Astrocyte (in vitro differentiated cells and primary cell): ENCODE data around the gene MT1HL1. TPM values are rescaled to one million over a fixed set of nuclear protein-coding genes. Genes with fewer than 3 reads are reported as not detected.

Experiments used
- DNase-seq: peaks from one replicate; pipeline ENCODE4 v3.0.0-alpha.2; 2010; ENCODE audit warnings: low read depth
- FAIRE-seq: peaks from 2 replicates; lab custom pipeline; 2011; peaks lifted over from hg19 to GRCh38; lab: Jason Lieb, UNC
- H2AFZ ChIP-seq: 2 replicates; pipeline ENCODE4 v1.6.0; 2012; ENCODE audit warnings: low read depth, low read length, inconsistent platforms
- H3K27ac ChIP-seq: 2 replicates; pipeline ENCODE4 v1.5.1; 2011; ENCODE audit warnings: low read depth, low read length, inconsistent platforms
- H3K27me3 ChIP-seq: 2 replicates; pipeline ENCODE4 v1.6.0; 2011; ENCODE audit warnings: low read length, inconsistent platforms; ENCODE audit not compliant: insufficient read depth
- H3K36me3 ChIP-seq: 2 replicates; pipeline ENCODE4 v1.5.1; 2011; ENCODE audit warnings: low read length, inconsistent platforms; ENCODE audit not compliant: insufficient read depth
- H3K4me1 ChIP-seq: 2 replicates; pipeline ENCODE4 v1.5.1; 2011; ENCODE audit warnings: low read length, inconsistent platforms; ENCODE audit not compliant: insufficient read depth
- H3K4me2 ChIP-seq: 2 replicates; pipeline ENCODE4 v1.6.0; 2012; ENCODE audit warnings: low read length, inconsistent platforms
- H3K4me3 ChIP-seq: 2 replicates; pipeline ENCODE4 v1.5.1; 2011; ENCODE audit warnings: low read depth, mild to moderate bottlenecking, low read length, inconsistent platforms; ENCODE audit not compliant: insufficient read depth
- H3K79me2 ChIP-seq: 2 replicates; pipeline ENCODE4 v1.6.0; 2012; ENCODE audit warnings: mild to moderate bottlenecking, low read length, inconsistent platforms; ENCODE audit not compliant: insufficient read depth
- H3K9ac ChIP-seq: 2 replicates; pipeline ENCODE4 v1.6.0; 2012; ENCODE audit warnings: mild to moderate bottlenecking, low read length, inconsistent platforms
- H3K9me3 ChIP-seq: 2 replicates; pipeline ENCODE4 v1.5.1; 2012; ENCODE audit warnings: low read depth, mild to moderate bottlenecking, low read length, inconsistent platforms; ENCODE audit not compliant: insufficient read depth
- H4K20me1 ChIP-seq: 2 replicates; pipeline ENCODE4 v1.6.0; 2012; ENCODE audit warnings: low read length, inconsistent platforms; ENCODE audit not compliant: insufficient read depth
- H3K27ac Mint-ChIP-seq: one replicate; pipeline ENCODE4 v1.8.0; 2021; ENCODE audit warnings: mild to moderate bottlenecking, mixed read lengths; ENCODE audit not compliant: unreplicated experiment
- H3K27me3 Mint-ChIP-seq: one replicate; pipeline ENCODE4 v1.8.0; 2021; ENCODE audit warnings: low read depth, mixed read lengths; ENCODE audit not compliant: unreplicated experiment
- H3K36me3 Mint-ChIP-seq: one replicate; pipeline ENCODE4 v1.8.0; 2021; ENCODE audit warnings: low read depth, mixed read lengths; ENCODE audit not compliant: unreplicated experiment
- H3K4me1 Mint-ChIP-seq: one replicate; pipeline ENCODE4 v1.8.0; 2021; ENCODE audit warnings: low read depth, mixed read lengths; ENCODE audit not compliant: unreplicated experiment
- H3K4me3 Mint-ChIP-seq: one replicate; pipeline ENCODE4 v1.8.0; 2021; ENCODE audit warnings: mild to moderate bottlenecking, moderate library complexity, mixed read lengths; ENCODE audit not compliant: unreplicated experiment
- H3K9me3 Mint-ChIP-seq: one replicate; pipeline ENCODE4 v1.8.0; 2021; ENCODE audit warnings: mild to moderate bottlenecking, mixed read lengths; ENCODE audit not compliant: unreplicated experiment
- CTCF ChIP-seq: IDR thresholded peaks from 2 replicates; pipeline ENCODE4 v1.5.1; 2011; ENCODE audit warnings: low read depth, mild to moderate bottlenecking, inconsistent platforms, low read length, moderate library complexity; ENCODE audit not compliant: insufficient read depth
- EZH2 ChIP-seq: IDR thresholded peaks from 2 replicates; pipeline ENCODE4 v1.6.1; 2012; ENCODE audit warnings: mild to moderate bottlenecking, low read length, inconsistent platforms; ENCODE audit not compliant: insufficient read depth
- total RNA-seq: library from RNA; stranded (reverse); gene quantifications from 2 replicates; pipeline ENCODE4 v1.2.1, GENCODE V29; 2021

MT1HL1 gene
- total RNA-seq, 1 donor from 2014 or later, result not detected

GRCh38 chr1:237013608-237014007 lies 9.4 kb upstream of the MT1HL1 start:
- Histone ChIP-seq H3K4me1 (no peaks in the 10 kb centered on the region), H3K27me3 (no peaks in the 10 kb centered on the region), H3K4me2 (no peak overlapping the region), H3K79me2 (no peaks in the 10 kb centered on the region), H4K20me1 (no peaks in the 10 kb centered on the region), H2AFZ (no peak overlapping the region), H3K27ac (no peak overlapping the region), H3K9ac (no peak overlapping the region), H3K4me3 (no peak overlapping the region), H3K9me3 (no peaks in the 10 kb centered on the region), H3K36me3 (no peaks in the 10 kb centered on the region)
- Mint-ChIP-seq H3K36me3 (no peaks in the 10 kb centered on the region), H3K27me3 (peaks cover 2% of the 10 kb centered on the region), H3K9me3 (no peaks in the 10 kb centered on the region), H3K4me3 (no peak overlapping the region), H3K4me1 (peaks cover 5% of the 10 kb centered on the region), H3K27ac (no peak overlapping the region)
- TF ChIP-seq CTCF (no peak), EZH2 (no peak)
- DNase-seq, result no peak
- FAIRE-seq, result no peak

GRCh38 chr1:237012788-237013383 lies 8.6 kb upstream of the MT1HL1 start:
- H3K4me3 ChIP-seq, result no peak overlapping the region
- H3K27ac ChIP-seq, result no peak overlapping the region
- H4K20me1 ChIP-seq, result no peaks in the 10 kb centered on the region
- H3K4me2 ChIP-seq, result peak overlapping the region; percentile 57
- peaks cover 4% of the 10 kb centered on the region for H3K9me3 ChIP-seq
- H3K36me3 Mint-ChIP-seq, result no peaks in the 10 kb centered on the region
- no peaks in the 10 kb centered on the region for H3K79me2 ChIP-seq
- no peaks in the 10 kb centered on the region for H3K4me1 ChIP-seq
- TF ChIP-seq EZH2 (no peak), CTCF (no peak)
- H3K27me3 Mint-ChIP-seq, result peaks cover 2% of the 10 kb centered on the region
- peak overlapping the region; percentile 18 for H2AFZ ChIP-seq
- no peaks in the 10 kb centered on the region for H3K36me3 ChIP-seq
- H3K27ac Mint-ChIP-seq, result peak overlapping the region; percentile 37
- DNase-seq (peak; percentile 16), FAIRE-seq (no peak)
- H3K4me3 Mint-ChIP-seq, result no peak overlapping the region
- H3K9ac ChIP-seq, result no peak overlapping the region
- no peaks in the 10 kb centered on the region for H3K9me3 Mint-ChIP-seq
- H3K4me1 Mint-ChIP-seq, result peaks cover 5% of the 10 kb centered on the region
- H3K27me3 ChIP-seq, result no peaks in the 10 kb centered on the region

- Histone ChIP-seq H3K79me2 (no peaks in the 10 kb centered on the region), H3K4me3 (no peak overlapping the region), H3K36me3 (no peaks in the 10 kb centered on the region), H3K9me3 (peaks cover 4% of the 10 kb centered on the region), H3K4me2 (peak overlapping the region; percentile 57), H2AFZ (peak overlapping the region; percentile 16), H3K9ac (no peak overlapping the region), H4K20me1 (no peaks in the 10 kb centered on the region), H3K27me3 (no peaks in the 10 kb centered on the region), H3K27ac (no peak overlapping the region), H3K4me1 (no peaks in the 10 kb centered on the region)
- TF ChIP-seq EZH2 (no peak), CTCF (no peak)
- FAIRE-seq (no peak), DNase-seq (no peak)
- H3K4me1 Mint-ChIP-seq, result peaks cover 5% of the 10 kb centered on the region
- H3K27me3 Mint-ChIP-seq, result peaks cover 2% of the 10 kb centered on the region
- no peaks in the 10 kb centered on the region for H3K9me3 Mint-ChIP-seq
- no peak overlapping the region for H3K27ac Mint-ChIP-seq
- no peaks in the 10 kb centered on the region for H3K36me3 Mint-ChIP-seq
- no peak overlapping the region for H3K4me3 Mint-ChIP-seq
Observed at GRCh38 chr1:237012361-237012760, 8.1 kb upstream of the MT1HL1 start.
